GM10248 (cell line): Measurements from ENCODE around the gene SLC23A1.
"Not testable (repeated sequence)": the region's sequence is repeated elsewhere in the genome, so short reads cannot be mapped to it uniquely, and the experiment has no call there.

ENCODE experiments used
- CTCF ChIA-PET: fragments of 300-600 bp; sonication (Branson Sonifier 250); formaldehyde crosslinking; extraction: SDS; loops from one replicate; lab custom pipeline; 2021; ENCODE audit warnings: antibody characterized with exemption; lab: Yijun Ruan, JAX
- POLR2A ChIA-PET: fragments of 350-650 bp; sonication (Branson Sonifier 250); formaldehyde crosslinking; extraction: SDS; loops from one replicate; lab custom pipeline; 2020; ENCODE audit warnings: antibody characterized with exemption; lab: Yijun Ruan, JAX
- DNase-seq: peaks from one replicate; pipeline ENCODE4 v3.0.0; 2012; ENCODE audit errors: extremely low spot score
- CTCF ChIP-seq: IDR thresholded peaks from 2 replicates; pipeline ENCODE4 v1.5.1; 2012; ENCODE audit warnings: mild to moderate bottlenecking, low read depth; ENCODE audit errors: extremely low read depth, missing control alignments, control extremely low read depth

Gene SLC23A1

DNA sequence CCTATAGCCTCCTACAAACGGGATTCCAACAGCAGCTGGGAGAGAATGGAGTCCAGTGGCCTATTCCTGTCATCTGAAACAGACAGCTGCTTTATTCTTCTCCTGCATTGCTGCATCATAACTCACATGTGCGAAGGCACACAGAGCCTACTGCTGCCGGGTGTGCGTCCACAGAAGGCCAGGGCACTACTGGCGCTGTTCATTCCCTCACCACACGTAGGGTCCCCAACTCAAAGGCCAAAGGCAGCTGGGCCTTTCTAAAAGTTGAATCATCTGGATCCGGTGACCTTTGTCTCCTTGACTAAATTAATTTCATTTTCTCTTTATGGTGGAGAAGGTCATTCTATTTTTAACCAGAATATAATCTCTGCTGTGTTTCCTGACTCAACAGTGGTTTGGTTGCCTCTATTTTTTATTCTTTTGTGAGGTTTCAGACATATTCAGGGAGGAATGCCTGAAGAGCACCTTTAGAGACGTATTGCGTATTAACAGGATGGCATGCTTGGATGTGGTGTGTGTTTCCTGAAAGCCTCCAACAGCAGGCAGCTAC is 31.6 kb upstream of the SLC23A1 start:
- ChIA-PET POLR2A (interaction anchor here (1.2 kb wide), 1 partner anchor 23 kb away, joined by 3 read pairs; no protein-coding TSS in a partner anchor), CTCF (interaction anchor here (0.9 to 18.1 kb wide), 5 partner anchors 8 to 217 kb away, joined by 3 to 504 read pairs (median 6); partner anchors contain the start of gene SPATA24)
- TF ChIP-seq CTCF, result no peak
- no peak for DNase-seq

DNA sequence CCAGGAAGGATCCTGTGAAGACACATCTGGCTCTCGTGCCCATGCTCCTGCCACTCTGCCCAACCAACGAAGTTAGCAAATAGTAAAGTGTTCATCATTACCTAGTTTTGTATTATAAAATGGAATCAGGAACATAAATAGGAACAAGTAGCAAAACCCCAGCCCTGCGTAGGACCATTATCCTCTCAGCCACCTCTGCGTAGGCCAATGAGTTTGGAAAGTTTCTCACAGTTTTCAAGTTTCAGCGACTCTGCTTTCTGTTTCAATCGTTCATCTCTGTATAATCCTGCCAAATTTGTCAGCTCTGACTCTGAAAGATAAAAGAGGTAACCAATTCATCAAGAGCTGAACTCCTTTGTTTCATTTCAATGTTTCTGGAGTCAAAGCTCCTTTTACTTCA is 30.9 kb upstream of the SLC23A1 start:
- ChIA-PET CTCF (interaction anchor here (0.9 to 18.1 kb wide), 6 partner anchors 9 to 218 kb away, joined by 3 to 504 read pairs (median 6); partner anchors contain the start of gene SPATA24), POLR2A (interaction anchor here (1.2 kb wide), 1 partner anchor 23 kb away, joined by 3 read pairs; no protein-coding TSS in a partner anchor)
- no peak for TF ChIP-seq CTCF
- DNase-seq, result peak; percentile 52

DNA sequence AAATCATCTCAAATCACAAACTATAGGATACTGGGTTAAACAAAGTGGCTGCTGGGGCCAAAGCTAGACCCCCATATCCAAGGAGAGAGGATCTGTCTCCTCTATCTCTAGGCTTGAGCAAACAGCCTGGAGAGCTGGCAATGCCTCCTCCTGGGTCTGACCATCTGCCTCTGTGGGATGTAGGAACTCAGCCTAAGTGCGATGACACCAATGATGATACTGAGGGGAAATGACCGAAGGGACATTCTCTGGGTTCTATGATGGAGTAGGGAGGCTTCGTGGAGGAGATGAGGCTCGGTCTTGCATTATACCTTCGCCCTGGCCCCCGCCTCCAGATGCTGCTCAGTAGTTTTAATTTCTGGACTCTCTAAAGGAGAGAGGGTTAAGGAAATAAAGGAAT is 30.1 kb upstream of the SLC23A1 start:
- TF ChIP-seq CTCF, result no peak
- no peak for DNase-seq
- ChIA-PET CTCF (interaction anchor here (1.2 to 18.1 kb wide), 3 partner anchors 24 to 219 kb away, joined by 3 to 504 read pairs (median 6); no protein-coding TSS in a partner anchor), POLR2A (no interaction called here)

- no peak for DNase-seq
- ChIA-PET CTCF (interaction anchor here (0.9 to 18.1 kb wide), 9 partner anchors 9 to 279 kb away, joined by 3 to 504 read pairs (median 9); partner anchors contain the start of gene ECSCR), POLR2A (interaction anchor here (0.7 kb wide), 1 partner anchor 13 kb away, joined by 3 read pairs; no protein-coding TSS in a partner anchor)
- no peak for TF ChIP-seq CTCF
Measured at GRCh38 chr5:139410993-139411828, 28.1 kb upstream of the SLC23A1 start.

- CTCF ChIA-PET, result interaction anchor here (0.9 to 18.1 kb wide), 10 partner anchors 7 to 280 kb away, joined by 3 to 504 read pairs (median 8); partner anchors contain the start of gene ECSCR
- POLR2A ChIA-PET, result interaction anchor here (0.7 kb wide), 1 partner anchor 14 kb away, joined by 3 read pairs; no protein-coding TSS in a partner anchor
- no peak for TF ChIP-seq CTCF
- no peak for DNase-seq
Measured at GRCh38 chr5:139410121-139410992, 27.3 kb upstream of the SLC23A1 start.

GRCh38 chr5:139409116-139409515 is 26.0 kb upstream of the SLC23A1 start:
- CTCF ChIA-PET, result interaction anchor here (1.1 to 18.1 kb wide), 4 partner anchors 9 to 108 kb away, joined by 4 to 504 read pairs (median 28); no protein-coding TSS in a partner anchor
- DNase-seq, POLR2A ChIA-PET: not testable (repeated sequence)
